Activated T-cell treated with anti-CD3 and anti-CD28 coated beads, Interleukin-2, amount 50 U/mL, for 24 hours (primary cell): ENCODE results near the gene UBAC2.

Experiments
- DNase-seq: peaks from one replicate; pipeline ENCODE4 v3.0.0-alpha.2; 2020
- H3K27ac Mint-ChIP-seq: 2 replicates; pipeline ENCODE4 v1.8.0; 2020; ENCODE audit warnings: mild to moderate bottlenecking, mixed read lengths
- H3K27me3 Mint-ChIP-seq: 2 replicates; pipeline ENCODE4 v1.8.0; 2020; ENCODE audit warnings: mixed read lengths
- H3K36me3 Mint-ChIP-seq: 2 replicates; pipeline ENCODE4 v1.8.0; 2020; ENCODE audit warnings: low read depth, mixed read lengths
- H3K4me1 Mint-ChIP-seq: 2 replicates; pipeline ENCODE4 v1.8.0; 2020; ENCODE audit warnings: low read depth, mixed read lengths
- H3K4me3 Mint-ChIP-seq: 2 replicates; pipeline ENCODE4 v1.8.0; 2020; ENCODE audit warnings: mild to moderate bottlenecking, moderate library complexity, mixed read lengths
- H3K9me3 Mint-ChIP-seq: 2 replicates; pipeline ENCODE4 v1.8.0; 2020; ENCODE audit warnings: mixed read lengths

The UBAC2 gene

GRCh38 chr13:99173606-99174005, 27.0 kb upstream of the UBAC2 start:
- Mint-ChIP-seq H3K4me3 (no peak overlapping the region), H3K4me1 (peaks cover 20% of the 10 kb centered on the region), H3K9me3 (no peaks in the 10 kb centered on the region), H3K36me3 (no peaks in the 10 kb centered on the region), H3K27me3 (no peaks in the 10 kb centered on the region), H3K27ac (no peak overlapping the region)
- no peak for DNase-seq

GRCh38 chr13:99174533-99175100, 26.0 kb upstream of the UBAC2 start:
- Mint-ChIP-seq H3K4me3 (no peak overlapping the region), H3K4me1 (peaks cover 30% of the 10 kb centered on the region), H3K9me3 (no peaks in the 10 kb centered on the region), H3K36me3 (no peaks in the 10 kb centered on the region), H3K27me3 (no peaks in the 10 kb centered on the region), H3K27ac (no peak overlapping the region)
- DNase-seq = no peak

- H3K4me3 Mint-ChIP-seq = peak overlapping the region; percentile 40
- no peaks in the 10 kb centered on the region for H3K36me3 Mint-ChIP-seq
- no peaks in the 10 kb centered on the region for H3K27me3 Mint-ChIP-seq
- H3K9me3 Mint-ChIP-seq = peaks cover 7% of the 10 kb centered on the region
- H3K27ac Mint-ChIP-seq = peak overlapping the region; percentile 69
- peak; percentile 82 for DNase-seq
- H3K4me1 Mint-ChIP-seq = peaks cover 41% of the 10 kb centered on the region
Observed at GRCh38 chr13:99176309-99177276, 24.1 kb upstream of the UBAC2 start.

GRCh38 chr13:99178636-99179035, 22.0 kb upstream of the UBAC2 start:
- Mint-ChIP-seq H3K9me3 (peaks cover 9% of the 10 kb centered on the region), H3K36me3 (peaks cover 3% of the 10 kb centered on the region), H3K27ac (no peak overlapping the region), H3K27me3 (no peaks in the 10 kb centered on the region), H3K4me1 (peaks cover 41% of the 10 kb centered on the region), H3K4me3 (no peak overlapping the region)
- no peak for DNase-seq

- H3K27me3 Mint-ChIP-seq = no peaks in the 10 kb centered on the region
- DNase-seq = no peak
- peaks cover 3% of the 10 kb centered on the region for H3K36me3 Mint-ChIP-seq
- H3K4me1 Mint-ChIP-seq = peaks cover 41% of the 10 kb centered on the region
- H3K9me3 Mint-ChIP-seq = peaks cover 11% of the 10 kb centered on the region
- H3K4me3 Mint-ChIP-seq = no peak overlapping the region
- H3K27ac Mint-ChIP-seq = no peak overlapping the region
Observed at GRCh38 chr13:99179460-99179859, 21.2 kb upstream of the UBAC2 start.

- H3K4me1 Mint-ChIP-seq = peaks cover 31% of the 10 kb centered on the region
- no peak overlapping the region for H3K4me3 Mint-ChIP-seq
- H3K36me3 Mint-ChIP-seq = peaks cover 3% of the 10 kb centered on the region
- H3K27me3 Mint-ChIP-seq = no peaks in the 10 kb centered on the region
- peaks cover 11% of the 10 kb centered on the region for H3K9me3 Mint-ChIP-seq
- DNase-seq = no peak
- no peak overlapping the region for H3K27ac Mint-ChIP-seq
Observed at GRCh38 chr13:99182439-99182838, 18.2 kb upstream of the UBAC2 start.

GRCh38 chr13:99185606-99186005, 15.0 kb upstream of the UBAC2 start:
- DNase-seq = no peak
- Mint-ChIP-seq H3K27me3 (no peaks in the 10 kb centered on the region), H3K9me3 (peaks cover 10% of the 10 kb centered on the region), H3K4me3 (no peak overlapping the region), H3K4me1 (peaks cover 4% of the 10 kb centered on the region), H3K27ac (no peak overlapping the region), H3K36me3 (peaks cover 3% of the 10 kb centered on the region)

GRCh38 chr13:99190147-99190985, 10.3 kb upstream of the UBAC2 start:
- Mint-ChIP-seq H3K27me3 (no peaks in the 10 kb centered on the region), H3K4me1 (peaks cover 11% of the 10 kb centered on the region), H3K4me3 (no peak overlapping the region), H3K27ac (no peak overlapping the region), H3K36me3 (no peaks in the 10 kb centered on the region), H3K9me3 (no peaks in the 10 kb centered on the region)
- no peak for DNase-seq

GRCh38 chr13:99191336-99191899, 9.2 kb upstream of the UBAC2 start:
- DNase-seq = no peak
- Mint-ChIP-seq H3K4me3 (no peak overlapping the region), H3K27me3 (no peaks in the 10 kb centered on the region), H3K27ac (no peak overlapping the region), H3K9me3 (no peaks in the 10 kb centered on the region), H3K4me1 (peaks cover 11% of the 10 kb centered on the region), H3K36me3 (no peaks in the 10 kb centered on the region)

- no peaks in the 10 kb centered on the region for H3K27me3 Mint-ChIP-seq
- no peak overlapping the region for H3K27ac Mint-ChIP-seq
- no peaks in the 10 kb centered on the region for H3K9me3 Mint-ChIP-seq
- peaks cover 15% of the 10 kb centered on the region for H3K4me1 Mint-ChIP-seq
- DNase-seq = no peak
- no peak overlapping the region for H3K4me3 Mint-ChIP-seq
- no peaks in the 10 kb centered on the region for H3K36me3 Mint-ChIP-seq
Observed at GRCh38 chr13:99191900-99192399, 8.7 kb upstream of the UBAC2 start.

- H3K4me3 Mint-ChIP-seq = no peak overlapping the region
- H3K36me3 Mint-ChIP-seq = no peaks in the 10 kb centered on the region
- peaks cover 21% of the 10 kb centered on the region for H3K4me1 Mint-ChIP-seq
- no peaks in the 10 kb centered on the region for H3K9me3 Mint-ChIP-seq
- H3K27me3 Mint-ChIP-seq = no peaks in the 10 kb centered on the region
- no peak overlapping the region for H3K27ac Mint-ChIP-seq
- no peak for DNase-seq
Observed at GRCh38 chr13:99192480-99192879, 8.2 kb upstream of the UBAC2 start.

- no peaks in the 10 kb centered on the region for H3K36me3 Mint-ChIP-seq
- no peaks in the 10 kb centered on the region for H3K9me3 Mint-ChIP-seq
- peaks cover 27% of the 10 kb centered on the region for H3K4me1 Mint-ChIP-seq
- H3K27me3 Mint-ChIP-seq = no peaks in the 10 kb centered on the region
- H3K27ac Mint-ChIP-seq = no peak overlapping the region
- no peak for DNase-seq
- H3K4me3 Mint-ChIP-seq = no peak overlapping the region
Observed at GRCh38 chr13:99193152-99193551, 7.5 kb upstream of the UBAC2 start.

GRCh38 chr13:99196466-99197116, 4.1 kb upstream of the UBAC2 start:
- no peak for DNase-seq
- peaks cover 43% of the 10 kb centered on the region for H3K4me1 Mint-ChIP-seq
- peak overlapping the region; percentile 70 for H3K27ac Mint-ChIP-seq
- H3K9me3 Mint-ChIP-seq = no peaks in the 10 kb centered on the region
- H3K27me3 Mint-ChIP-seq = no peaks in the 10 kb centered on the region
- no peak overlapping the region for H3K4me3 Mint-ChIP-seq
- peaks cover 21% of the 10 kb centered on the region for H3K36me3 Mint-ChIP-seq
